Stimulated activated CD4-positive, alpha-beta T cell treated with anti-CD3 and anti-CD28 coated beads, Interleukin-1b, Interleukin-23, amount 100 ng/mL, for 4 hours (primary cell): ENCODE results near the gene WRNIP1.
A peak's percentile ranks its signal among the peaks of the same experiment; 100 is the strongest.

Experiments
- DNase-seq, 2 donors: peaks; one replicate each; pipeline ENCODE4 v3.0.0-alpha.2; 2020; ENCODE audit warnings: low read depth in 2 of 2

The WRNIP1 gene

GRCh38 chr6:2763345-2763841, 1.8 kb upstream of the WRNIP1 start:
- DNase-seq = no peak

- no peak for DNase-seq
These were observed 1.2 kb upstream of the WRNIP1 start for GRCh38 chr6:2763876-2764540.

- peak; percentile 38 to 43 for DNase-seq
These were observed 505 bp upstream of the WRNIP1 start for GRCh38 chr6:2764610-2765165.

GRCh38 chr6:2765896-2766766, 938 bp downstream of the WRNIP1 start:
- DNase-seq = peak; percentile 21 to 39

- no peak for DNase-seq
These were observed 1.8 kb downstream of the WRNIP1 start for GRCh38 chr6:2766767-2767656.

GRCh38 chr6:2767657-2768524, 2.7 kb downstream of the WRNIP1 start:
- DNase-seq = no peak

GRCh38 chr6:2768696-2769095, 3.5 kb downstream of the WRNIP1 start:
- no peak for DNase-seq

GRCh38 chr6:2770171-2770570, 5.0 kb downstream of the WRNIP1 start:
- DNase-seq = no peak

- DNase-seq = no peak
These were observed 5.9 kb downstream of the WRNIP1 start for GRCh38 chr6:2771079-2771478.

- no peak for DNase-seq
These were observed 7.6 kb downstream of the WRNIP1 start for GRCh38 chr6:2772840-2773239.

GRCh38 chr6:2773449-2773848, 8.3 kb downstream of the WRNIP1 start:
- DNase-seq = no peak

GRCh38 chr6:2775003-2775402, 9.8 kb downstream of the WRNIP1 start:
- no peak for DNase-seq

- no peak for DNase-seq
These were observed 12.1 kb downstream of the WRNIP1 start for GRCh38 chr6:2777249-2777648.

GRCh38 chr6:2780102-2780737, 15.0 kb downstream of the WRNIP1 start:
- no peak for DNase-seq

GRCh38 chr6:2781685-2782355, 16.6 kb downstream of the WRNIP1 start:
- no peak for DNase-seq

GRCh38 chr6:2782356-2782708, 17.1 kb downstream of the WRNIP1 start:
- no peak for DNase-seq

GRCh38 chr6:2782825-2783187, 17.6 kb downstream of the WRNIP1 start:
- no peak for DNase-seq

- no peak for DNase-seq
These were observed 18.2 kb downstream of the WRNIP1 start for GRCh38 chr6:2783188-2783963.

- DNase-seq = no peak
These were observed 18.9 kb downstream of the WRNIP1 start for GRCh38 chr6:2784061-2784460.
